ENCODE data around the gene KCNJ1. TPM values are rescaled to one million over a fixed set of nuclear protein-coding genes. Genes with fewer than 3 reads are reported as not detected.

KCNJ1 gene
- total and polyA plus RNA-seq, 2 donors (not counting 3 experiments of a cell fraction or from before 2014, with no cell fraction given): not detected

GRCh38 chr11:128804481-128804880 is 62.6 kb downstream of the KCNJ1 start:
- dilution Hi-C loops (cut with MboI; ENCODE audit: extremely low pct_ligation_motif_present, low sequenced_read_pairs) (no loop called here), intact Hi-C loops (cut with micrococcal nuclease) (loop anchor here (1.0 kb wide), 1 partner anchor 39 kb away; no protein-coding TSS in a partner anchor)
- Histone ChIP-seq H3K4me2 (ENCODE audit: insufficient read depth, low read length) (no peak overlapping the region), H3K27me3 (ENCODE audit: control insufficient read depth in 2 of 2, insufficient read depth in 2 of 2, low read length in 2 of 2) (no peaks in the 10 kb centered on the region), H3K27ac (ENCODE audit: insufficient read depth, low read depth, low read length) (no peak overlapping the region), H2AFZ (ENCODE audit: low read depth, low read length) (no peak overlapping the region), H3K4me3 (replicated peaks in 1 of 3; ENCODE audit: insufficient read depth in 1 of 3, low read depth in 1 of 3, low read length in 3 of 3) (no peak overlapping the region), H3K4me1 (ENCODE audit: control insufficient read depth, extremely low read depth, insufficient read depth, low read length) (no peaks in the 10 kb centered on the region), H3K36me3 (ENCODE audit: control insufficient read depth in 2 of 2, extremely low read depth in 1 of 2, insufficient read depth in 2 of 2, low read length in 2 of 2) (peaks cover 36 to 45% of the 10 kb centered on the region in 2 experiments), H3K9ac (replicated peaks; ENCODE audit: extremely low read depth, insufficient read depth, low read length) (no peak overlapping the region), H3K9me1 (replicated peaks; ENCODE audit: control insufficient read depth, extremely low read depth, insufficient read depth, low read length) (no peaks in the 10 kb centered on the region), H3K9me3 (replicated peaks; ENCODE audit: control insufficient read depth, insufficient read depth, low read length) (no peaks in the 10 kb centered on the region), H3K79me2 (ENCODE audit: control insufficient read depth, insufficient read depth, low read length) (peaks cover 2% of the 10 kb centered on the region), H4K20me1 (replicated peaks; ENCODE audit: control insufficient read depth, extremely low read depth, insufficient read depth, low read length) (no peaks in the 10 kb centered on the region)
- no TSS peak for BruUV-seq (replicated peaks)
- CTCF ChIA-PET: interaction anchor here (0.8 kb wide), 1 partner anchor 647 kb away, joined by 3 read pairs; no protein-coding TSS in a partner anchor
- FAIRE-seq: no peak
- no peak for TF ChIP-seq FOS (IDR thresholded peaks at IDR 0.05; ENCODE audit: borderline replicate concordance, insufficient read depth, low read length)
- TF ChIP-seq POLR2A (IDR thresholded peaks at IDR 0.05; ENCODE audit: low read depth, low read length): no peak
- no peak for TF ChIP-seq EZH2 (IDR thresholded peaks at IDR 0.05; ENCODE audit: borderline replicate concordance, low read depth, low read length, severe bottlenecking)
- TF ChIP-seq POLR2AphosphoS5 (IDR thresholded peaks at IDR 0.05; ENCODE audit: insufficient read depth, low read depth, low read length): no peak
- no peak for TF ChIP-seq JUN (IDR thresholded peaks at IDR 0.05; ENCODE audit: borderline replicate concordance, insufficient read depth, insufficient read length, low read depth)
- DNase-seq (ENCODE audit: low read depth, low spot score): no peak
- POLR2A ChIA-PET: no interaction called here

- Histone ChIP-seq H3K9ac (replicated peaks; ENCODE audit: extremely low read depth, insufficient read depth, low read length) (no peak overlapping the region), H3K9me3 (replicated peaks; ENCODE audit: control insufficient read depth, insufficient read depth, low read length) (no peaks in the 10 kb centered on the region), H3K27me3 (ENCODE audit: control insufficient read depth in 2 of 2, insufficient read depth in 2 of 2, low read length in 2 of 2) (no peaks in the 10 kb centered on the region), H3K36me3 (ENCODE audit: control insufficient read depth in 2 of 2, extremely low read depth in 1 of 2, insufficient read depth in 2 of 2, low read length in 2 of 2) (peaks cover 32 to 46% of the 10 kb centered on the region in 2 experiments), H3K4me3 (replicated peaks in 1 of 3; ENCODE audit: insufficient read depth in 1 of 3, low read depth in 1 of 3, low read length in 3 of 3) (no peak overlapping the region), H3K79me2 (ENCODE audit: control insufficient read depth, insufficient read depth, low read length) (peaks cover 2% of the 10 kb centered on the region), H3K27ac (ENCODE audit: insufficient read depth, low read depth, low read length) (no peak overlapping the region), H3K4me1 (ENCODE audit: control insufficient read depth, extremely low read depth, insufficient read depth, low read length) (no peaks in the 10 kb centered on the region), H3K4me2 (ENCODE audit: insufficient read depth, low read length) (no peak overlapping the region), H3K9me1 (replicated peaks; ENCODE audit: control insufficient read depth, extremely low read depth, insufficient read depth, low read length) (no peaks in the 10 kb centered on the region), H4K20me1 (replicated peaks; ENCODE audit: control insufficient read depth, extremely low read depth, insufficient read depth, low read length) (no peaks in the 10 kb centered on the region), H2AFZ (ENCODE audit: low read depth, low read length) (no peak overlapping the region)
- CTCF ChIA-PET: interaction anchor here (0.5 to 1.8 kb wide), 6 partner anchors 14 to 646 kb away, joined by 3 to 13 read pairs (median 4); no protein-coding TSS in a partner anchor
- DNase-seq (ENCODE audit: low read depth, low spot score) (no peak), FAIRE-seq (no peak)
- no peak for TF ChIP-seq MYC (IDR thresholded peaks at IDR 0.05; ENCODE audit: low read depth, low read length)
- no peak for TF ChIP-seq FOS (IDR thresholded peaks at IDR 0.05; ENCODE audit: borderline replicate concordance, insufficient read depth, low read length)
- no peak for TF ChIP-seq POLR2A (IDR thresholded peaks at IDR 0.05; ENCODE audit: low read depth, low read length)
- TF ChIP-seq CTCF (IDR thresholded peaks at IDR 0.05; ENCODE audit: extremely low read depth in 1 of 2, insufficient read depth in 1 of 2, low read depth in 1 of 2, low read length in 2 of 2): no peak
- no peak for TF ChIP-seq EZH2 (IDR thresholded peaks at IDR 0.05; ENCODE audit: borderline replicate concordance, low read depth, low read length, severe bottlenecking)
- TF ChIP-seq GATA2 (IDR thresholded peaks at IDR 0.05; ENCODE audit: insufficient read depth, insufficient read length, low read depth, low read length): no peak
- no peak for TF ChIP-seq MAX (IDR thresholded peaks at IDR 0.05; ENCODE audit: insufficient read depth, insufficient read length)
- TF ChIP-seq POLR2AphosphoS5 (IDR thresholded peaks at IDR 0.05; ENCODE audit: insufficient read depth, low read depth, low read length): no peak
- TF ChIP-seq JUN (IDR thresholded peaks at IDR 0.05; ENCODE audit: borderline replicate concordance, insufficient read depth, insufficient read length, low read depth): no peak
- intact Hi-C loops (cut with micrococcal nuclease): loop anchor here (1.0 to 2.0 kb wide), 2 partner anchors 40 to 45 kb away; no protein-coding TSS in a partner anchor
- BruUV-seq (replicated peaks): no TSS peak
- POLR2A ChIA-PET: no interaction called here
- dilution Hi-C loops (cut with MboI; ENCODE audit: extremely low pct_ligation_motif_present, low sequenced_read_pairs): no loop called here
These were observed 63.4 kb downstream of the KCNJ1 start for GRCh38 chr11:128803449-128804245.
